CD4-positive, alpha-beta T cell treated with Interleukin-4 for 1 hour (primary cell): Measurements from ENCODE around the gene SNTG2.
A peak's percentile ranks its signal among the peaks of the same experiment; 100 is the strongest.
"Not testable (repeated sequence)": the region's sequence is repeated elsewhere in the genome, so short reads cannot be mapped to it uniquely, and the experiment has no call there.

Experiments used
- DNase-seq, 2 donors: peaks; one replicate each; pipeline ENCODE4 v3.0.0-alpha.2; 2020 to 2022

Gene SNTG2

DNA sequence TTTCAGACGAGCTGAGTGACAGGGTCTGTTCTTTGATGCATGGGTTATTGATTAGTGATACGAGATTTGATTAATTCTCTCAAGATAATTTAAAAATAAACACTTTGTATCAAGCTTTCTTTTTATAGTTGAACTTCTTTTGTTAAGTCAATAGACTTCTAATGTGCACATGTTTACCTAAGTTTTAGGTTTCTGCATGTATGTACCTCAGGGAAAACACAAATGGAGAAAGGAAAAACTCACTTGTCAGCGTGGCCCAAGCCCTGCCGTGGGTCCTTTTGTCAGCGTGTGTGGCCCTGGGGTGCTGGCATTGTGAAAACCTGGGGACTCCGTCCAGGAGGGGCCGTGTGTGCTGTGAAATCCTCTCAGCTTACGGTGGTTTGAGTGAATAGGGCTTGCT, 153.7 kb downstream of the SNTG2 start:
- no peak for DNase-seq

DNA sequence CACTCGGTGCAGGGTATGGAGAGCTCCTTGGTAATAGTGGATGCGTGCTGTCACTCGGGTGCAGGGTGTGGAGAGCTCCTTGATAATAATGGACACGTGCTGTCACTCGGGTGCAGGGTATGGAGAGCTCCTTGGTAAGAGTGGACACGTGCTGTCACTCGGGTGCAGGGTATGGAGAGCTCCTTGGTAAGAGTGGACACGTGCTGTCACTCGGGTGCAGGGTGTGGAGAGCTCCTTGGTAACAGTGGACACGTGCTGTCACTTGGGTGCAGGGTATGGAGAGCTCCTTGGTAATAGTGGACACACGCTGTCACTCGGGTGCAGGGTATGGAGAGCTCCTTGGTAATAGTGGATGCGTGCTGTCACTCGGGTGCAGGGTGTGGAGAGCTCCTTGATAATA, 155.7 kb downstream of the SNTG2 start:
- DNase-seq: not testable (repeated sequence)

DNA sequence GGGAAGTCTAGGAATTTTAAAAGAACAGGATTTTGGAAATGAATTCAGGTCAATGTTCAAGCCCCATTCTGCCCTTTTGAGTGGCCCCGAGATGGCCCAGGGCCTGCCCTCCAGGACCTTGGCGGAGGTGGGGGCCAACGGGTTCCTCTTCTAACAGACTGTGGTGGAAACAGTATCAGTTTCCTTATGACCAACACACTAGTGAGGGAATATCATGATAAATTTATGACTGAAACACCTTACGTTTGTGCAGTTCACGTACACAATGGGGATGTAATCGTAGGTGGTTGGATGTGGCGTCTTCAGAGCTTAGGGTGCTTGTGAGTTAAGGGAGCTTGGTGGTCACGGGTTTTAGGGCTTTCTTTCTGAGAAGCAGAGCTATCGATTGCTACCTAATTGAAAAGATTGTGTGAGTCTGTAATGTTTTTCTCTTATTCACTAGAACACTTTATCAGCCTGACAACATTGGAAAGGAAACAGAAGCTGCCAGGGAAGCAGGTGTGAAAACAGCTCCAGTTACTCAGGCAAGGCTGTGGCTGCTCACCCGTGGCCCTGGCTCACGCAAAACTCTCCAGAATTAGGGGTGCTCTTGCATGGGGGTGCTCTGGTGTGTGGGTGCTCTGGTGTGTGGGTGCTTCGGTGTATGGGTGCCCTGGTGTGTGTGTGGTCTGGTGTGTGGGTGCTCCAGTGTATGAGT, 165.3 kb downstream of the SNTG2 start:
- no peak for DNase-seq

DNA sequence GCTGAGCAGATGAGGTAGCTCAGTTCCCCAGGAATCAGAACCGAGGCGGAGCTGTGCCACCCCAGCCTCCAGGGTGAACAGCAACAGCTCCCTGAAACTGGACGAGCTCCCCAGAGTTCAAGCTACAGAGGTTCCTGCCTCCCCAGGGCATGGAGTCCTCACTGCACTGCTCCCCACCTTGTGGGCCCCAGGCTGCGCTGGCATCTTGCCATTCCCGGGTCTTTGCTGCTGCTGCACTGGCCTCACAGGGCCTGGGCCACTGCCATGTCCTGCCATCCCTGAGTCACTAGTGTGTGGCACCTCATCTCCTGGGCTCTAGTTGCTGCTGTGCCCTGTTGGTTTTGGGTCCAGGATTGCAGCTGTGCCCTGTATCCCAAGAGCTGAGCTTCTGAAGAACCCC, 166.9 kb downstream of the SNTG2 start:
- DNase-seq: no peak

DNA sequence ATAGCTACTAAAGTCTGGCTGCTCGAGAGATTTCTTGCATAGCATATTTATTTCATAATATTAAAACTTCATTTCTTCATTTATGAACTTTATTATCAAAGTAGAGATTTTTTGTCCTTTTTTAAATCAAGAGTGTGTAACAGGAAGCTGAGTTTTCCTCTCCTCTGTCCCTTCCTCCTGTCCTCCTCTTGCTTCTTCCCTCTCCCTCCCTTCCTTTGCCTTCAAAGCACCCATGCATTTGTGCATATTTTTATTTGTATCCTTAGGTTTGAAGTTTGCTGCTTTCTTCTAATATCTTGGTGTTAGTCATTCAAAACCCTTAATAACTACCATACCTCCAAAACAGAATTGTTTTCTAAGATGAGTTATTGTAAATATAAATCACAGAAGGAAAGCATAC, 174.6 kb downstream of the SNTG2 start:
- DNase-seq: no peak

DNA sequence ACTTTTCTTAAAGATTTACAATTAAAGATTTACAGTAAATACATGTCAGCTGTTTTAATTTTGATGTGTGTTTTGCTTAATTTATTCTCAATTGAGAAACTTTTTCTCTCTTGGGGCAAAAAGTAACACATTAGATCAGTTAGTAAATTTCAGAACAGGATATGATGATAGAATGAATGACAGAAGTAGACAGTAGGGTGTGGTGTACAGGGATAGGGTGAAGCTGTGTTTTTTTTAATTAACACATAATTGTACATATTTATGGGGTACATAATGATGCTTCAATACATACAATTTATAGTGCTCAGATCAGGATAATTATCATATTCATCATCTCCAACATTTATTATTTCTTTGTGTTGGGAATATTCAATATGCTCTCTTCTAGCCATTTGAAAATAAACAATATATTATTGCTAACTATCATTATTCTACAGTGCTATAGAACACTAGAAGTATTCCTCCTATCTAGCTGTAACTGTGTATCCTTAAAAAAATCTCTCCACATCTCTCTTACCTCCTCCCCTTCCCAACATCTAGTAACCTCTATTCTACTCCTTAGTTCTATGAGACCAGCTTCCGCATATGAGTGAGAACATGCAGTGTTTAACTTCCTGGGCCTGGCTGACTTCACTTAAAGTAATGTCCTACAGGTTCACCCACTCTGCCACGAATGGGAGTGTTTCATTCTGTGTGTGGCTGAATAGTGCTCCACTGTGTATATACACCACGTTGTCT, 175.2 kb downstream of the SNTG2 start:
- DNase-seq: no peak

DNA sequence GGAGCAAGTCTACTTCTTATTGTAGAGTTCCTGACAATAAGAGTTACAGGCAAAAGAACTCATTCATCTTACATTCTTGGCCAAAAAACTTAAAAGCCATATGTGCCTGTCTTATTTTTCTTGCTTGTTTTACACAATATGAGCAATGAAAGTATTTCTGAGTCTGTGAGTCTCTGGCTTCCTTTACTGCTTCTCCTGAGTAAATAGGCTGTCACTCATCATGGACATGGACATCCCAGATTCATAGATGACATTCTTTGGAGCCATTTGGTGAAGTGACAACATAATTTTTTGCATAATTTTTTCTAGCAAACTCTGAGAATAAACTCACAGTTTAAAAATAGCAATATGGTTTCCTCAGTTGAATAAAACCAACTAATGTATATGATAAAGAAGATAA, 179.3 kb downstream of the SNTG2 start:
- DNase-seq: no peak

DNA sequence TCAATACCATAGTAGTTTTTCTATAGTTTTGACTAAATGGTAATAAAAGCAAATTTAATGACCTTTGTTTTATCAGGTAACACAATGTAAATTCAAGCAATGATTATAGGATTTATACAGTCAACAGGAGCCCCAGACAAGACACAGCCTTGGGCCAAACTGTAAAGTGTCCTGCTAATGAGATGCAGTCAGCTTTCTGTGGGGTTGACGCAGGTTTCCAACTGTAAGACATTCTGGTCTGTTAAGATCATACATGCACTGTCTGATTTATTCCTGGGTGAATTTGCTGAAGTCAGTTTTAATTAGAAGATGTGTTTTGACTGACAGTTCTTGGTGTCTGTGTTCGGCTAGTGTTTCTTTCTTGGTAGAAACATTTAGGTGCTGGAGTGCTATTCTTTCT, 180.3 kb downstream of the SNTG2 start:
- no peak for DNase-seq

DNA sequence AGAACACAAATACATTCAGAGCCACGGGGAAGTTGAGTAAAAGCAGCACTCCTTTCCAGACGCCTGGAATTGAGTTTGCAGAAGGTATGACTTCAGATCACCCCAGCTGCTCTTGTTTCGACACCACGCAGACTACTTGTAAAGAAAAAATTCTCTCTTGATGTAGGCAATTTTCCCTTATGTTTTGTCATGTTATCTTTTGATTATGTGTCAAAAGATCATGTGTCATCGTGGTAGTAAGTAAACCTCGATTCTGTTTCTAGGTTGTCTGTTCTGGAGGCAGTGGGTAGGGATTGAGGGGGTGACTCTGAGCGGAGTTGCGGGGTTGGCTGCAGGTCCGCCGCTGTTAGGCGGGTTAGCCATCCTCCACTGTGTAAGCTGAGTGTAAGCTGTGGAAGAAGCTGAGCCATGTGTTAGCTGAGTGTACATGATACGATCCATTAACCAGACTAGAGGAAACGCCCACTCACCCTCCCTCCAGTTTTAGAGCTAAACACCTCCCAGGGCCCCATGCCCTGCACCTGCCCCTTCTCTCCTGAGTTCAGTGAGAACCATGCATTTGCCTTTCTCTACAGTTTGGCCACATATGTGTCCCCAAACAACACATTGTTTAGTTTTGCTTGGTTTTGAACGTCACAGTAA, 181.8 kb downstream of the SNTG2 start:
- DNase-seq: no peak

DNA sequence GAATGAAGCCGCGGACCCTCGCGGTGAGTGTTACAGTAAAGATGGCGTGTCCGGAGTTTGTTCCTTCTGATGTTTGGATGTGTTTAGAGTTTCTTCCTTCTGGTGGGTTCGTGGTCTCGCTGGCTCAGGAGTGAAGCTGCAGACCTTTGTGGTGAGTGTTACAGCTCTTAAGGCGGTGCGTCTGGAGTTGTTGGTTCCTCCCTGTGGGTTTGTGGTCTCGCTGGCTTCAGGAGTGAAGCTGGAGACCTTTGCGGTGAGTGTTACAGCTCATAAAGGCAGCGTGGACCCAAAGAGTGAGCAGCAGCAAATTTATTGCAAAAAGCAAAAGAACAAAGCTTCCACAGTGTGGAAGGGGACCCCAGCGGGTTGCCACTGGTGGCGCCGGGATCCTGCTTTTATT, 183.2 kb downstream of the SNTG2 start:
- DNase-seq: not testable (repeated sequence)

DNA sequence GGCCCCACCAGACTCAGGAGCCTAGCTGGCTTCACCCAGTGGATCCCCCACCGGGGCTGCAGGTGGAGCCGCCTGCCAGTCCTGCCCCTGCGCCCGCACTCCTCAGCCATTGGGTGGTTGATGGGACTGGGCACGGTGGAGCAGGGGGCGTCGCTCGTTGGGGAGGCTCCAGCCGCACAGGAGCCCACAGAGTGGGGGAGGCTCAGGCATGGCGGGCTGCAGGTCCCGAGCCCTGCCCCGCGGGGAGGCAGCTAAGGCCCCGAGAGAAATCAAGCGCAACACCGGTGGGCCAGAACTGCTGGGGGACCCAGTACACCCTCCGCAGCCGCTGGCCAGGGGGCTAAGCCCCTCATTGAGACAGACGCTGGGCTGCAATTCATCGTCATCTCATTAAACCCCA, 184.0 kb downstream of the SNTG2 start:
- no peak for DNase-seq

DNA sequence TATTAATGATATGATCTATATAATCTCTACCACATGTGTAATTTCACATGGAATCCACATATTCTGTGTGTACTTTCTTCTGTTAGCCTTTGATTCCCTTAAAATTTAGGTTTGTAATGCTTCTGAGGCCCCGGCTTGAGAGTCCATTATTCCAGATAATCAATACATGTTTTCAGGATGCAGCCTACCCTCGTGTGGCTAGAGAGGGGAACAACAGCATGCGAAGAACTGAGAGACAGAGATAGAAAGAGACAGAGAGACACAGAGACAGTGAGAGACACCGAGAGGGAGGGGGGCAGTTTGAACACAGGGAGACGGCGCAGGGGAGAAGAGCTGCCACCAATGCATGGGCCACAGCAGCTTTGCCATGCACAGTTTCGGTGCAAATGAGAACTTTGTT, 185.4 kb downstream of the SNTG2 start:
- no peak for DNase-seq

DNA sequence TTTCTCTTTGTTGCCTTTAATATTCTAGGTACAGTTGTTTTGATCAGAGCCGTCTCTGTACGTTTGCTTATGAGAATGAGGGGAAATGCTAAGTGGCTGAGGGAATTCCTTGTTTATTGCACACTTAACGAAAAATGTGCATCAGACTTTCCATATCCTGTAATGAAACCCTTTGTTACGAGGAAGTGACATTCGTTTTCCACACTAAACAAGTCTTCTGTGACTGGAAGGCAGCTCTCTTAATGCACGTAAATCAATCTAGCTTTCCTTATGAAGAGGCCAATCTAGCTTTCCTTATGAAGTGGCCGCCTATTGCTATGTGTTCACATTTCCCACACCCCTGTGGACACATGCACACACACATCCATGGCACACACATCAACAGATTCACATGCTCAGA, 186.2 kb downstream of the SNTG2 start:
- no peak for DNase-seq

DNA sequence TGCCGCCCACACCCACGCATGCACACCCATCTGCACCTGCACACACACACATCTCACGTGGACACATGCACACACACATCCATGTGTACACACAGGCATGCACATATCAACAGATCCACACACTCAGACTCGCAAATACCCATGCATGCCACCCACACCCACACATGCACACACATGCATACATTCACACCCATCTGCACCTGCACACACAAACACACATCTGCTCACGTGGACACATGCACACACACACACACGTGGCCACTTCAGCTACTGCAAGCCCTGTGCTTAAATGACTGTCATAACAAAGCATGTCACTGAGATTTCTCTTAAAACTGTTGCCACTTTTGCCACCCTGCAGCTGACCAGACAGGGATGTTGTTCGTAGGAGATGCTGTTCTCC, 186.6 kb downstream of the SNTG2 start:
- DNase-seq: no peak

DNA sequence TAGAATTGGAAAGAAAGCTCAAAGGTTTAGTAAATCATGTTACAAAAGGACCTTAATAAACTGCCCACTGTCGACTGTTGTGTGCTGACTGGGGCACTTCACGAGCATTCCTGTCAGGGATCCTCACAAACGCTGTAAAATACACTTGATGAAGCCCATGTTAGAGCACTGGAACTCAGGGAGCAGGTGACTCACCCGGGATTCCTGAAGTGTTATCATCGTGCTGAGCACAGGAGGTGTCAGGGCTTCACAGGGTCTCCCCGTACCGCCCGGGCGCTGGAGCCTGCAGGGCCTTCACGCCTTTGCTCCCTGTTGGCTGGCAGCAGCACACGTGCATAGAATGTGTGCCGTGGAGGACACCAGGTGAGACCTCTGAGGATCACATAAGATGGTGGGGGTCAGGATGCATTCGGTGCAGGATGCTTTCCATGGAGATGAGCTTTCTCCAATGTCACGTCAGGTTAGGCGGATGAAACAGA, 187.3 kb downstream of the SNTG2 start:
- DNase-seq: no peak

DNA sequence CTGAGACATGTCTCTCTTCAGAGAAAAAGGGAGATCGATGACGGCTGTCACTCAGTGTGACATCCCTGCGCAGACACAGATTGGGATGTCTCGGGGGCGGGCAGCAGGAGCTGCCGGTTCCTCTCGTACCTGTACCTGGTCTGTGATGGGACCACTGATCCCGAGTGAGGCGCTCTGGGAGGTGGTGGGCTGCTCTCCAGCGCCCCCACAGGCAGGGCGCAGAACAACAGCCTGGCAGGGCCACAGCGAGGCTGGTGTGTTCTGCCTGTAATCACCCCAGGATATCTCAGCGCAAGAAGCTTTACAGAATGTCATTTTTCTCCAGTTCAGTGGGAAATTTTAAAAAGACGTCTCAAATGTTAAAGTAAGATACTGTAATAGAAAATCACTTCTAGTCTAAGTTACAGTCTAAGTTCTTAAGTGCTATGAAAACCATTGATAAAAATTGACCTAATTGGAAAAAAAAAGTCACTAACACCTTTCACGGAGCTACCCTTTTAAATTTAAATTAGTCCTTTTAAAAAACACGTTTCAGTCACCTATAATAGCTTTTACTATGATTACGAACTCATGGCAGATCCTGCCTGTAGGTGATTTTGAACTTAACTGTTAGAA, 189.8 kb downstream of the SNTG2 start:
- peak; percentile 37 to 38 for DNase-seq

DNA sequence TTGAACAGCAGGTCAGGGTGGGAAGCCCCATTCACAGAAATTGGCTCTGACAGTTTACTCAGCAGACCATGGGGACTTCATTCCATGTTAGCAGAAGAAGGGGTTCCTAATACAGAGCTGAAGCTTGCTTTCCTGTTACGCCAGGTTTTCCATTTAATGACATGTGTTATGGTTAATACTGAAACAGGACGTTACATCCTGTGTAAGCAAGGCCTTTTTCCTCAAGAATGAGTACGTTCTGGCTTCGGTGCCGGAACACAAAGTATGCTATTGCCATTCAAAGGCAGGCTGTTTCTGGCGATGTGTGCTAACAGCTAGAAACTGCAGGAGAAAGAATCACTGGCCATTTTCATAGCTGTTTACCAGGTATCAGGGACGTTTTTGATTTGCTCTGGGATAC, 190.4 kb downstream of the SNTG2 start:
- no peak for DNase-seq

DNA sequence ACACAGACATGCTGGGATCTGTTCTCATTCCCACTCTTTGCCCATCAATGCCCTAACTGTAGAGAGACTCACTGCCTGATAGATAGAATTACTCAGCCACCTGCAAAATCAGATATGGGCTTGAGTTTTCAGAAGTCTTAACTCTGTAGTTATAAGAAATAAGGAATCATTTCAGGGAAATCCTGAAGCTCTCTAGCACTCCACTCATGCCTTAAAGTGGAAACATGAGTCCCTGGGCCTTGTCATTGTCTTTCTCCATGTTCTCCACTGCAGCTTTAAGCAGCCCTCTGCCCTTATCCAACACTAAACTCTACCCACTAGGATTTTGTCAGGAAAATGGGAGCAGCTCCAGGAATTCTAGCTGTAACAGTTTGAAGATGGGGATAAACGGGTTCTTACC, 192.5 kb downstream of the SNTG2 start:
- no peak for DNase-seq

DNA sequence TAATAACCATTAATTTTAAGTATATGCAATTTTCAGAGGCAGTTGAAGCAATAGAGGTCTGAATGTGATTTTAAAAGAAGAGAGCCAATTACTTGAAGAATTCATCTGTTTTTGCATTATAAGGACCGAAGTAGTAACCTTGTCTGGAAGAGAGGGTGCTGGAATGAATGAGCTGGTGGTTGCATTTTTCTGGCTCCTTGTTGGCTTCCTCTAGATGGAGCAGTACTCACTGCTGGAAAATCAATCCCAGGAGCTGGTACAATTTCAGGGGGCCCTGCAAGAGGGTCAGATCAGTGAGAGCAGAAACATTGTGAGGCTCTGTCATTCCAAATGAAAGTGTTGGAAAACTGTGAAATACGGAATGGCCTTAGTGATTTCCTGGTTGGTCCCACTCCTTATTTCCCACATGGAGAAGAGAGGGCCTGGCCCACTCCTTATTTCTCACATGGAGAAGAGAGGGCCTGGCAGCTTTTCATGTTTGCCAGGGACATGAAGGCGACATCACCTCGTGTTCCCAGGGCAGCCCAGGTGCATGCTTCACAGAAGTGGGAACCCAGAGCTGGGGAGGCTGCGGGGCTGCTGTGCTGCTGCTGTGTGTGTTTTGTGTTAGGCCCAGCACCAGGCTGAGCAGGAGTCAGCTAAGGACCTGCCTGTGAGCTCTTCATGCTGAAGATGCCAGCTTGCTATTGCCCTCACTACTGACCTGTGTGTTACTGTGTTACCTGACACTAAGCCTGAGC, 197.4 kb downstream of the SNTG2 start:
- no peak for DNase-seq

DNA sequence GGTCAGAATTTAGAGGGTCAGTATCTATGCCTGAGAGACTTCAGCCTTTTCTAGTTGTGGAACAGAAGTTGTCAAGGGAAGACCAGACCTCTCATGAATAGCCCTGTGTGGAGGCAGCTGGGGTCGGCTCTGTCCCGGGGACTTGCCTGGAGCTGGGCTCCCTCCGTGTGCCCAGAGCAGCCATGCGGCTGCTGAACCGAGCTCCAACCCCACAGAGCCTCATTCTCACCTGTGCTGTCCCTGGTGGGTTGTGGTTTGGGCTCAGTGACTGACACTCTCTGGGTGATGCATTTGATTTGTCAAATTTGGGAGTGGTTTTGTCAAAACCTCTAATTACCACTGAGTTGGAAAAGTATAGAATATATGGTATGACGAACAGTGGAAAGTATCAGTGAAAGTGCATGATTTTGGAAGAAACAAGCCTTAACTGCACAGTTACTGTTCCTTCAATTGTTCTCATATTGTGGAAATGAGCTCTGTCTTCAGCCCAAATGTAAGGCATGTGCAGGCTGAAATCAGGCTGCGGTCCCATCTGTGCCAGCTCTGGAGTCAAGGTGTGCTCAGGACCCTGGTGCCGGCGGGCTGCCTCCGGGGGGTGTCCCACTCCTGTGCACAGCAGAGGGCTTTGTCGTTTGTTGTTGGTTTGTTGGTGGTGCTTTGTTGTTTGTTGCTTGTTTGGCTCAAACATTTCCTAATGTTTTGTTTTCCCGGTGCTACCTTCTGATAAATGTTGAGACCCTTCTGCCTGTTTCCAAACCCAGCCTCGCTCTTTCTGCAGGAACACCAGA, 200.3 kb downstream of the SNTG2 start:
- DNase-seq: no peak

DNA sequence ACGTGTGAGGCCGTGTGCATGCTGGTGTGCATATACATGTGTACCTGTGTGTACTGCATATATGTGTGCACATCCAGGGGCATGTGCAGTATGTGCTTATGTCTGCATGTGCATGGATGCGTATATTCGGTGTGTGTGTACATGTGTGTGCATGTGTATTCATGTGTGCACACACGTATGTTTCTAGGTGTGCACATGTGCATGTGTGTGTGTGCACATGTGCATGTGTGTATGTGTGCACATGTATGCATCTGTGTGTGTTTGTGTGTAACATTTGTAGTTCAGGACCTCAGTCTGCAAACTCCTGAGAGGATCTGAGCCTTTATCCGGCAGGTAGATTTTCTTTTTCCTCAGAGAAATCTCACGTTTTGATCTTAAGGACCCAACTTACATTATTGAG, 201.7 kb downstream of the SNTG2 start:
- no peak for DNase-seq

DNA sequence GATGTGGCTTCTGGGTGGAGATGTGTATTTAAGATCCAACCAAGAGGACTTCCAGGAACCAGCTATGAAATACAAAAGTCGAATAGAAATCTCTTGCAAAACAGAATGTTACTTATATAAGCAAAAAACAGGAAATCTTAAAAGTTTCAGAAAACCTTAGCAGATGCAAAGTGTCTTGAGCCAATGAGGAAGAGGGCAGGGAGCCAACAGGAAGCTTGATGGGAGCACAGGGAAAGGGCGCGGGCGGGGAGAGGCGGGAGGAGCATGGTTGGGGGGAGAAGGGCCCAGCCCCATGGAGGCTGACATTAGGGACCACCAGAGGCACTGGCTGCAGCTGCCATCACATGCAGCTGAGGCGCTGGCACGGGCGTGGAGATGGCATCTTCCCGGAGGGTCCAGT, 203.3 kb downstream of the SNTG2 start:
- DNase-seq: no peak
